Thyroid gland (tissue), 4 donors: ENCODE results near the gene AP2A2.

ENCODE experiments used
- POLR2A ChIP-seq, 2 donors: fragments of 450-650 bp; IDR thresholded peaks; one replicate each; pipeline ENCODE4 v1.6.1; 2017; ENCODE audit warnings: antibody characterized with exemption in 2 of 2, mild to moderate bottlenecking in 2 of 2, moderate library complexity in 1 of 2
- TF ChIP-seq, protein P1 (sequence below), 6 experiments: fragments of 200-600 bp in 3 of 6; fragments of 450-650 bp in 3 of 6; sonication (generic) in 3 of 6; IDR thresholded peaks; one replicate each; pipeline ENCODE4 v1.5.1; 2016 to 2019; ENCODE audit warnings: antibody characterized with exemption in 6 of 6, mild to moderate bottlenecking in 2 of 6, inconsistent platforms in 1 of 6, moderate library complexity in 1 of 6

GRCh38 chr11:999009-999408 is 73.3 kb downstream of the AP2A2 start:
- TF ChIP-seq POLR2A (IDR thresholded peaks at IDR 0.05), result no peak
- TF ChIP-seq, protein P1, sequence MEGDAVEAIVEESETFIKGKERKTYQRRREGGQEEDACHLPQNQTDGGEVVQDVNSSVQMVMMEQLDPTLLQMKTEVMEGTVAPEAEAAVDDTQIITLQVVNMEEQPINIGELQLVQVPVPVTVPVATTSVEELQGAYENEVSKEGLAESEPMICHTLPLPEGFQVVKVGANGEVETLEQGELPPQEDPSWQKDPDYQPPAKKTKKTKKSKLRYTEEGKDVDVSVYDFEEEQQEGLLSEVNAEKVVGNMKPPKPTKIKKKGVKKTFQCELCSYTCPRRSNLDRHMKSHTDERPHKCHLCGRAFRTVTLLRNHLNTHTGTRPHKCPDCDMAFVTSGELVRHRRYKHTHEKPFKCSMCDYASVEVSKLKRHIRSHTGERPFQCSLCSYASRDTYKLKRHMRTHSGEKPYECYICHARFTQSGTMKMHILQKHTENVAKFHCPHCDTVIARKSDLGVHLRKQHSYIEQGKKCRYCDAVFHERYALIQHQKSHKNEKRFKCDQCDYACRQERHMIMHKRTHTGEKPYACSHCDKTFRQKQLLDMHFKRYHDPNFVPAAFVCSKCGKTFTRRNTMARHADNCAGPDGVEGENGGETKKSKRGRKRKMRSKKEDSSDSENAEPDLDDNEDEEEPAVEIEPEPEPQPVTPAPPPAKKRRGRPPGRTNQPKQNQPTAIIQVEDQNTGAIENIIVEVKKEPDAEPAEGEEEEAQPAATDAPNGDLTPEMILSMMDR (IDR thresholded peaks at IDR 0.05), result no peak
